ENCODE data around the gene DCC. TPM values are rescaled to one million over a fixed set of nuclear protein-coding genes. Genes with fewer than 3 reads are reported as not detected.

The DCC gene
- polyA plus RNA-seq, 2 of the 4 experiments (the other 2 are of a cell fraction), result 0.12 TPM; not detected in 1

- Histone ChIP-seq H3K4me1 (no peaks in the 10 kb centered on the region), H3K4me3 (no peak overlapping the region), H3K9me3 (no peaks in the 10 kb centered on the region), H3K4me2 (no peak overlapping the region), H3K27ac (no peak overlapping the region)
- DNase-seq (ENCODE audit: low read depth in 1 of 2, low spot score in 1 of 2) (no peak), FAIRE-seq (no peak), ATAC-seq (no peak)
- ChIA-PET CTCF (no interaction called here), POLR2A (no interaction called here)
- TF ChIP-seq CBX2 (IDR thresholded peaks at IDR 0.05; ENCODE audit: borderline replicate concordance, low read depth), result no peak
- no peak for TF ChIP-seq HES2 (IDR thresholded peaks at IDR 0.05)
- TF ChIP-seq KDM5A (IDR thresholded peaks at IDR 0.05), result no peak
- TF ChIP-seq EP300 (IDR thresholded peaks at IDR 0.05), result no peak
- TF ChIP-seq HOXA7 (CRISPR knock-in tag; IDR thresholded peaks at IDR 0.05), result no peak
- no peak for TF ChIP-seq SMC3 (IDR thresholded peaks at IDR 0.05)
- TF ChIP-seq NFE2L2 (conservative IDR thresholded peaks at IDR 0.05; ENCODE audit: low read length), result no peak
- TF ChIP-seq HOXB5 (CRISPR knock-in tag; IDR thresholded peaks at IDR 0.05), result no peak
- TF ChIP-seq RFX5 (IDR thresholded peaks at IDR 0.05), result no peak
- no peak for TF ChIP-seq MAFK (IDR thresholded peaks at IDR 0.05; ENCODE audit: partially characterized antibody)
- TF ChIP-seq EHF (CRISPR knock-in tag; IDR thresholded peaks at IDR 0.05), result no peak
- no peak for TF ChIP-seq NR3C1 (IDR thresholded peaks at IDR 0.05)
- TF ChIP-seq ZC3H11A (IDR thresholded peaks at IDR 0.05), result no peak
- no peak for TF ChIP-seq HOXB13 (CRISPR knock-in tag; IDR thresholded peaks at IDR 0.05; ENCODE audit: low read depth)
- no peak for TF ChIP-seq GATA3 (IDR thresholded peaks at IDR 0.05; ENCODE audit: borderline replicate concordance)
- no peak for TF ChIP-seq MAZ (IDR thresholded peaks at IDR 0.05; ENCODE audit: borderline replicate concordance, low read depth, low read length)
- 0% methylated on average over 6 of the region's 6 CpGs for WGBS (ENCODE audit: missing lambda C conversion rate)
Observed at GRCh38 chr18:53056064-53056463, 716.1 kb downstream of the DCC start.

GRCh38 chr18:53070788-53071187 is 730.8 kb downstream of the DCC start:
- ChIA-PET POLR2A (no interaction called here), CTCF (no interaction called here)
- FAIRE-seq (no peak), DNase-seq (ENCODE audit: low read depth in 1 of 2, low spot score in 1 of 2) (no peak), ATAC-seq (no peak)
- 2% methylated on average over 6 of the region's 6 CpGs for WGBS (ENCODE audit: missing lambda C conversion rate)
- H3K9me3 ChIP-seq, result no peaks in the 10 kb centered on the region
- no peak overlapping the region for H3K4me2 ChIP-seq
- H3K27ac ChIP-seq, result no peak overlapping the region
- H3K4me1 ChIP-seq, result no peaks in the 10 kb centered on the region
- TF ChIP-seq KDM1A (IDR thresholded peaks at IDR 0.05; ENCODE audit: low read depth), result no peak
- TF ChIP-seq HES2 (IDR thresholded peaks at IDR 0.05), result no peak
- TF ChIP-seq KDM5A (IDR thresholded peaks at IDR 0.05), result no peak
- no peak for TF ChIP-seq EHMT2 (IDR thresholded peaks at IDR 0.05; ENCODE audit: low read depth)
- no peak for TF ChIP-seq FOXS1 (CRISPR knock-in tag; IDR thresholded peaks at IDR 0.05)
- TF ChIP-seq POLR2AphosphoS2 (conservative IDR thresholded peaks at IDR 0.05; ENCODE audit: low read length), result no peak
- TF ChIP-seq NFE2L2 (conservative IDR thresholded peaks at IDR 0.05; ENCODE audit: low read length), result no peak
- TF ChIP-seq JUN (IDR thresholded peaks at IDR 0.05), result no peak
- no peak for TF ChIP-seq RFX5 (IDR thresholded peaks at IDR 0.05)
- no peak for TF ChIP-seq ZFP36 (IDR thresholded peaks at IDR 0.05; ENCODE audit: borderline replicate concordance, partially characterized antibody)
- TF ChIP-seq CEBPB (IDR thresholded peaks at IDR 0.05), result no peak
- no peak for TF ChIP-seq ZC3H11A (IDR thresholded peaks at IDR 0.05)
- TF ChIP-seq SMC3 (IDR thresholded peaks at IDR 0.05), result no peak
- TF ChIP-seq HOXB13 (CRISPR knock-in tag; IDR thresholded peaks at IDR 0.05; ENCODE audit: low read depth), result no peak
- TF ChIP-seq ATOH8 (CRISPR knock-in tag; IDR thresholded peaks at IDR 0.05; ENCODE audit: low read depth), result no peak
- no peak for TF ChIP-seq SREBF2 (IDR thresholded peaks at IDR 0.05)
- no peak overlapping the region for H3K4me3 ChIP-seq

- H3K4me1 ChIP-seq, result no peaks in the 10 kb centered on the region
- no peaks in the 10 kb centered on the region for H3K9me3 ChIP-seq
- DNase-seq (ENCODE audit: low read depth in 1 of 2, low spot score in 1 of 2), result no peak
- H3K27ac ChIP-seq, result no peak overlapping the region
- H3K4me2 ChIP-seq, result no peak overlapping the region
- CTCF ChIA-PET, result no interaction called here
- 3% methylated on average over 2 of the region's 2 CpGs for WGBS (ENCODE audit: missing lambda C conversion rate)
- no peak for FAIRE-seq
- no peak for ATAC-seq
- no peak overlapping the region for H3K4me3 ChIP-seq
- POLR2A ChIA-PET, result no interaction called here
- TF ChIP-seq RFX5 (IDR thresholded peaks at IDR 0.05), result no peak
- no peak for TF ChIP-seq RCOR1 (IDR thresholded peaks at IDR 0.05; ENCODE audit: low read depth, low read length)
- TF ChIP-seq BCL3 (IDR thresholded peaks at IDR 0.05), result no peak
Observed at GRCh38 chr18:53080687-53081086, 740.7 kb downstream of the DCC start.

Measured in A549 (cell line).